Loucy (cell line): ENCODE measurements around the gene CYP2F1.
"Not testable (repeated sequence)": the region's sequence is repeated elsewhere in the genome, so short reads cannot be mapped to it uniquely, and the experiment has no call there.

Experiments
- H2AFZ ChIP-seq: fragments of 200-600 bp; sonication (generic); 2 replicates; pipeline ENCODE4 v1.6.0; 2016; ENCODE audit warnings: antibody characterized with exemption, mild to moderate bottlenecking, low read length, moderate library complexity
- H3F3A ChIP-seq: fragments of 200-600 bp; 2 replicates; pipeline ENCODE4 v1.6.0; 2016; ENCODE audit warnings: antibody characterized with exemption, low read depth, mild to moderate bottlenecking
- H3K27me3 ChIP-seq: fragments of 200-600 bp; sonication (generic); 2 replicates; pipeline ENCODE4 v1.6.1; 2014; ENCODE audit warnings: low read length, mild to moderate bottlenecking; ENCODE audit not compliant: insufficient read depth, poor library complexity, severe bottlenecking
- H3K36me3 ChIP-seq: fragments of 200-600 bp; sonication (generic); 2 replicates; pipeline ENCODE4 v1.6.1; 2016; ENCODE audit warnings: low read length; ENCODE audit not compliant: insufficient read depth
- H3K4me1 ChIP-seq: fragments of 200-600 bp; sonication (generic); 2 replicates; pipeline ENCODE4 v1.5.1; 2014; ENCODE audit warnings: low read length, mild to moderate bottlenecking; ENCODE audit not compliant: insufficient read depth, poor library complexity, severe bottlenecking
- H3K4me2 ChIP-seq: fragments of 200-600 bp; sonication (generic); 2 replicates; pipeline ENCODE4 v1.6.0; 2014; ENCODE audit warnings: antibody characterized with exemption, low read length, low read depth, mild to moderate bottlenecking; ENCODE audit not compliant: poor library complexity, severe bottlenecking
- H3K4me3 ChIP-seq: fragments of 200-600 bp; sonication (generic); 2 replicates; pipeline ENCODE4 v1.5.1; 2014; ENCODE audit warnings: low read length, mild to moderate bottlenecking, mixed read lengths; ENCODE audit not compliant: poor library complexity, severe bottlenecking
- H3K79me2 ChIP-seq: fragments of 200-600 bp; sonication (generic); 2 replicates; pipeline ENCODE4 v1.6.1; 2014; ENCODE audit warnings: low read length; ENCODE audit not compliant: insufficient read depth
- H3K9ac ChIP-seq: fragments of 200-600 bp; sonication (generic); 2 replicates; pipeline ENCODE4 v1.6.0; 2014; ENCODE audit warnings: mild to moderate bottlenecking, low read depth, low read length, moderate library complexity; ENCODE audit not compliant: poor library complexity, severe bottlenecking
- H3K9me2 ChIP-seq: fragments of 200-600 bp; sonication (generic); replicated peaks from 2 replicates; pipeline ENCODE4 v1.6.1; 2016; ENCODE audit warnings: low read depth, low read length, mixed read lengths
- H3K9me3 ChIP-seq: fragments of 200-600 bp; sonication (generic); 2 replicates; pipeline ENCODE4 v1.6.1; 2014; ENCODE audit warnings: mild to moderate bottlenecking, antibody characterized with exemption, low read length, low read depth; ENCODE audit not compliant: insufficient read depth
- H4K20me1 ChIP-seq: fragments of 200-600 bp; sonication (generic); 2 replicates; pipeline ENCODE4 v1.6.0; 2014; ENCODE audit warnings: antibody characterized with exemption, low read length, mild to moderate bottlenecking; ENCODE audit not compliant: insufficient read depth, poor library complexity, severe bottlenecking
- CTCF ChIP-seq: fragments of 200-600 bp; sonication (generic); conservative IDR thresholded peaks from 2 replicates; pipeline ENCODE4 v1.5.1; 2014; ENCODE audit warnings: mild to moderate bottlenecking, antibody characterized with exemption, low read length
- EZH2phosphoT487 ChIP-seq: fragments of 200-600 bp; IDR thresholded peaks from 2 replicates; pipeline ENCODE4 v1.6.1; 2018; ENCODE audit warnings: antibody characterized with exemption, mild to moderate bottlenecking, moderate library complexity, borderline replicate concordance

Gene CYP2F1

GRCh38 chr19:41131186-41131585 lies 17.0 kb downstream of the CYP2F1 start:
- Histone ChIP-seq H3K4me2 (no peak overlapping the region), H4K20me1 (no peaks in the 10 kb centered on the region), H3F3A (no peaks in the 10 kb centered on the region), H2AFZ (no peak overlapping the region), H3K9ac (no peak overlapping the region), H3K4me3 (no peak overlapping the region), H3K9me2 (no peaks in the 10 kb centered on the region), H3K79me2 (no peaks in the 10 kb centered on the region), H3K4me1 (no peaks in the 10 kb centered on the region), H3K36me3 (no peaks in the 10 kb centered on the region), H3K9me3 (no peaks in the 10 kb centered on the region), H3K27me3 (no peaks in the 10 kb centered on the region)
- TF ChIP-seq CTCF = no peak
- no peak for TF ChIP-seq EZH2phosphoT487

GRCh38 chr19:41133260-41133659 lies 19.0 kb downstream of the CYP2F1 start:
- H4K20me1 ChIP-seq = no peaks in the 10 kb centered on the region
- H3K9me3 ChIP-seq = no peaks in the 10 kb centered on the region
- H3K9ac ChIP-seq = no peak overlapping the region
- H3K79me2 ChIP-seq = no peaks in the 10 kb centered on the region
- H2AFZ ChIP-seq = no peak overlapping the region
- no peak overlapping the region for H3K4me2 ChIP-seq
- no peaks in the 10 kb centered on the region for H3K4me1 ChIP-seq
- no peaks in the 10 kb centered on the region for H3K36me3 ChIP-seq
- no peak overlapping the region for H3K4me3 ChIP-seq
- no peaks in the 10 kb centered on the region for H3K27me3 ChIP-seq
- H3K9me2 ChIP-seq = no peaks in the 10 kb centered on the region
- TF ChIP-seq EZH2phosphoT487 (no peak), CTCF (no peak)
- no peaks in the 10 kb centered on the region for H3F3A ChIP-seq

GRCh38 chr19:41134616-41135015 lies 20.4 kb downstream of the CYP2F1 start:
- no peaks in the 10 kb centered on the region for H3F3A ChIP-seq
- H3K27me3 ChIP-seq = no peaks in the 10 kb centered on the region
- TF ChIP-seq EZH2phosphoT487 = no peak
- no peak for TF ChIP-seq CTCF
- H3K9ac ChIP-seq = no peak overlapping the region
- no peaks in the 10 kb centered on the region for H3K36me3 ChIP-seq
- no peak overlapping the region for H2AFZ ChIP-seq
- H3K4me3 ChIP-seq = no peak overlapping the region
- H3K4me2 ChIP-seq = no peak overlapping the region
- no peaks in the 10 kb centered on the region for H3K9me3 ChIP-seq
- H3K9me2 ChIP-seq = no peaks in the 10 kb centered on the region
- H3K4me1 ChIP-seq = no peaks in the 10 kb centered on the region
- H4K20me1 ChIP-seq = no peaks in the 10 kb centered on the region
- H3K79me2 ChIP-seq = no peaks in the 10 kb centered on the region

DNA sequence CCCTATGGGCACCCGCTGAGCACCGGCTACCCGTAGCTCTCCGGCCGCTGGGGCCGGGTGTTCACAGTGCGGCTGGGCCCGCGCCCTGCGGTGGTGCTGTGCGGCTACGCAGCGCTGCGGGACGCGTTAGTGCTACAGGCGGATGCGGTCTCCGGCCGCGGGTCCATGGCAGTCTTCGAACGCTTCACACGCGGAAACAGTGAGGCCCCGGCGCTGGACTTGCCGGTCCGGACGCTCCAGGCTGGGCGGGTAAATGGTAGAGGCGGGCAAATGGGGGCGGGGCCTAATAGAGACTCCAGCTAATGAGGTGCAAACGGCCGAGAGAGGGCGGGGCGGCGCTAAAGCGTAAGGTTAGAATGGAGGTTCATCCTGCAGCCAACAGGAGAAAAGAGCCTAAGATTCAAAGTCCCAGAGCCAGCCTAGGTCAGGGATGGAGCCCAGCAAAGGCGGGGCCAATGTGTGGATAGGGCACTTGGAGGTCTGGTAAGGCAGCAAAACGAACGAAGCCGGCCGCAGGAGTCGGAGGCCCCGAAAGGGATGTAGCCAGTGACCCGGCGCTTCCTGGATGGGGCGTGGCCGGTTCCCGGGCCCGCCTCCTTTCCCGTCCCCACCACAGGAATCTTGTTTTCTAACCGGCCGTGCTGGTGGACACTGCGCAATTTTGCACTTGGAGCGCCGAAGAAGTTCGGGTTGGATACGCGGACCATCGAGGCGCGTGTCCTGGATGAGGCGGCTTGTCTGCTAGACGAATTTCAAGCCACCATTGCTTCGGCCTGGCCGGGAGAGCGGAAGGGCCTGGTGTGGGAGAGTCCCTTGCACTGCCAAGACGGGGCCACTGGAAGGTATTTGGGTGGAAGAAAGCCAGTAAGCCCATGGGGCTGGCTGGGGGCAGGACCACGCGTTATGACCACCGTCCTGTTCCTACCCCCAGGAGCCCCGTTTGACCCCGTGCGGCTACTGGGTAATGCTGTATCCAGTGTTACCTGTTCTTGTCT lies 21.5 kb downstream of the CYP2F1 start:
- not testable (repeated sequence) for H2AFZ ChIP-seq, H3K79me2 ChIP-seq, H3K36me3 ChIP-seq, H3K4me1 ChIP-seq, H3K9me3 ChIP-seq, H3K4me3 ChIP-seq, H3K4me2 ChIP-seq, H3K9me2 ChIP-seq, H3F3A ChIP-seq, H4K20me1 ChIP-seq, H3K9ac ChIP-seq, H3K27me3 ChIP-seq
